BE2C (cell line): ENCODE results near the gene GNAQ. TPM values are rescaled to one million over a fixed set of nuclear protein-coding genes. Genes with fewer than 3 reads are reported as not detected.
A peak's percentile ranks its signal among the peaks of the same experiment; 100 is the strongest.

Experiments
- DNase-seq: peaks from one replicate; pipeline ENCODE4 v3.0.0-alpha.2; 2020
- H3K27me3 ChIP-seq: fragments of 250-450 bp; sonication (Bioruptor Pico); 2 replicates; pipeline ENCODE4 v1.5.1; 2020; ENCODE audit warnings: mild to moderate bottlenecking
- H3K36me3 ChIP-seq: fragments of 250-450 bp; sonication (Bioruptor Pico); 2 replicates; pipeline ENCODE4 v1.5.1; 2020; ENCODE audit warnings: mild to moderate bottlenecking
- H3K4me1 ChIP-seq: fragments of 250-450 bp; sonication (Bioruptor Pico); 2 replicates; pipeline ENCODE4 v1.5.1; 2020
- H3K4me3 ChIP-seq: 2 replicates; pipeline ENCODE4 v1.5.1; 2011; ENCODE audit warnings: low read depth, low read length
- H3K9me3 ChIP-seq: fragments of 250-450 bp; sonication (Bioruptor Pico); 2 replicates; pipeline ENCODE4 v1.5.1; 2020
- CTCF ChIP-seq: IDR thresholded peaks from 2 replicates; pipeline ENCODE4 v1.5.1; 2012; ENCODE audit warnings: mild to moderate bottlenecking, low read depth, low read length
- polyA plus RNA-seq: library from polyadenylated mRNA; unstranded; fragments of >200 nt; gene quantifications from one replicate; pipeline ENCODE4 v1.2.1, GENCODE V29; 2012; ENCODE audit warnings: low read depth, missing spikeins; ENCODE audit not compliant: insufficient read length, insufficient read depth

The GNAQ gene
- polyA plus RNA-seq = 13.8 TPM

- peak; percentile 56 for DNase-seq
- TF ChIP-seq CTCF = no peak
- Histone ChIP-seq H3K36me3 (no peaks in the 10 kb centered on the region), H3K4me1 (peaks cover 11% of the 10 kb centered on the region), H3K9me3 (no peaks in the 10 kb centered on the region), H3K4me3 (peak within 1 kb of the TSS; percentile 89), H3K27me3 (no peaks in the 10 kb centered on the region)
Observed at GRCh38 chr9:78031444-78031892, at the start of gene GNAQ. TSS of gene GNAQ (minus strand) at chr9:78031811. CDS start at chr9:78031235, 576 bp downstream.

GRCh38 chr9:78074385-78075291, 43.0 kb upstream of the GNAQ start:
- no peak for TF ChIP-seq CTCF
- Histone ChIP-seq H3K4me1 (peaks cover 5% of the 10 kb centered on the region; the same call in 1 of the 2 replicates), H3K36me3 (no peaks in the 10 kb centered on the region), H3K4me3 (no peak overlapping the region), H3K27me3 (no peaks in the 10 kb centered on the region), H3K9me3 (no peaks in the 10 kb centered on the region; the same call in 1 of the 2 replicates)
- no peak for DNase-seq

- Histone ChIP-seq H3K9me3 (no peaks in the 10 kb centered on the region), H3K4me3 (no peak overlapping the region), H3K27me3 (no peaks in the 10 kb centered on the region), H3K36me3 (no peaks in the 10 kb centered on the region), H3K4me1 (peaks cover 5% of the 10 kb centered on the region; the same call in 1 of the 2 replicates)
- no peak for TF ChIP-seq CTCF
- DNase-seq = no peak
Observed at GRCh38 chr9:78073722-78074121, 42.1 kb upstream of the GNAQ start.

- Histone ChIP-seq H3K9me3 (no peaks in the 10 kb centered on the region), H3K27me3 (no peaks in the 10 kb centered on the region), H3K36me3 (no peaks in the 10 kb centered on the region), H3K4me3 (no peak overlapping the region), H3K4me1 (peaks cover 5% of the 10 kb centered on the region; the same call in 1 of the 2 replicates)
- no peak for DNase-seq
- TF ChIP-seq CTCF = no peak
Observed at GRCh38 chr9:78072586-78073199, 41.1 kb upstream of the GNAQ start.

GRCh38 chr9:78070521-78070920, 38.9 kb upstream of the GNAQ start:
- DNase-seq = no peak
- H3K9me3 ChIP-seq = no peaks in the 10 kb centered on the region
- H3K36me3 ChIP-seq = no peaks in the 10 kb centered on the region

More at GRCh38 chr9:78070521-78070920, 38.9 kb upstream of the GNAQ start:
- H3K27me3 ChIP-seq = no peaks in the 10 kb centered on the region
- no peak for TF ChIP-seq CTCF
- no peak overlapping the region for H3K4me3 ChIP-seq
- peaks cover 5% of the 10 kb centered on the region; the same call in 1 of the 2 replicates for H3K4me1 ChIP-seq
